RWPE2 (cell line): ENCODE measurements around the gene ARHGAP44.

Experiments
- ATAC-seq: fragments of 200-7000 bp; cut with Tn5 transposase; 3 replicates; pipeline ENCODE4 v1.9.1; 2021; ENCODE audit warnings: low read depth
- DNase-seq: peaks from one replicate; pipeline ENCODE4 v3.0.0-alpha.2; 2020; ENCODE audit warnings: low spot score
- H3K27ac ChIP-seq: fragments of 450-650 bp; 2 replicates; pipeline ENCODE4 v1.5.1; 2017; ENCODE audit warnings: mild to moderate bottlenecking; ENCODE audit not compliant: poor library complexity, severe bottlenecking
- H3K27me3 ChIP-seq: fragments of 250-450 bp; sonication (Bioruptor Pico); 2 replicates; pipeline ENCODE4 v1.5.1; 2021; ENCODE audit warnings: mild to moderate bottlenecking, moderate library complexity; ENCODE audit not compliant: insufficient read depth, poor library complexity, severe bottlenecking
- H3K36me3 ChIP-seq: fragments of 250-450 bp; sonication (Bioruptor Pico); 2 replicates; pipeline ENCODE4 v1.5.1; 2020; ENCODE audit warnings: low read depth, mild to moderate bottlenecking, moderate library complexity
- H3K4me1 ChIP-seq: fragments of 250-450 bp; sonication (Bioruptor Pico); 2 replicates; pipeline ENCODE4 v1.5.1; 2021; ENCODE audit warnings: mild to moderate bottlenecking, moderate library complexity; ENCODE audit not compliant: insufficient read depth, poor library complexity, severe bottlenecking
- H3K4me3 ChIP-seq: fragments of 250-450 bp; sonication (Bioruptor Pico); 2 replicates; pipeline ENCODE4 v1.5.1; 2021; ENCODE audit warnings: mild to moderate bottlenecking, moderate library complexity; ENCODE audit not compliant: severe bottlenecking
- H3K9me3 ChIP-seq: fragments of 250-450 bp; sonication (Bioruptor Pico); 2 replicates; pipeline ENCODE4 v1.5.1; 2021; ENCODE audit warnings: mild to moderate bottlenecking, moderate library complexity; ENCODE audit not compliant: severe bottlenecking
- CTCF ChIP-seq: fragments of 450-650 bp; IDR thresholded peaks from one replicate; pipeline ENCODE4 v1.5.1; 2017; ENCODE audit warnings: mild to moderate bottlenecking, moderate library complexity; ENCODE audit not compliant: poor library complexity, severe bottlenecking

ARHGAP44 gene

GRCh38 chr17:12814718-12815117 lies 25.4 kb downstream of the ARHGAP44 start:
- H3K4me1 ChIP-seq, result no peaks in the 10 kb centered on the region
- no peak for DNase-seq
- no peak for TF ChIP-seq CTCF
- no peak overlapping the region for H3K27ac ChIP-seq
- no peaks in the 10 kb centered on the region for H3K36me3 ChIP-seq
- no peaks in the 10 kb centered on the region for H3K27me3 ChIP-seq
- no peaks in the 10 kb centered on the region for H3K9me3 ChIP-seq
- no peak overlapping the region for H3K4me3 ChIP-seq
- ATAC-seq, result no peak

GRCh38 chr17:12815642-12816141 lies 26.4 kb downstream of the ARHGAP44 start:
- H3K9me3 ChIP-seq, result no peaks in the 10 kb centered on the region
- no peaks in the 10 kb centered on the region for H3K4me1 ChIP-seq
- DNase-seq, result no peak
- no peaks in the 10 kb centered on the region for H3K36me3 ChIP-seq
- no peak for ATAC-seq
- no peak overlapping the region for H3K27ac ChIP-seq
- no peak for TF ChIP-seq CTCF
- no peak overlapping the region for H3K4me3 ChIP-seq
- H3K27me3 ChIP-seq, result no peaks in the 10 kb centered on the region

GRCh38 chr17:12821376-12821940 lies 32.2 kb downstream of the ARHGAP44 start:
- no peaks in the 10 kb centered on the region for H3K27me3 ChIP-seq
- H3K4me3 ChIP-seq, result no peak overlapping the region
- ATAC-seq (peak; percentile 89), DNase-seq (no peak)
- no peaks in the 10 kb centered on the region for H3K36me3 ChIP-seq
- no peak for TF ChIP-seq CTCF
- no peaks in the 10 kb centered on the region for H3K9me3 ChIP-seq
- H3K27ac ChIP-seq, result no peak overlapping the region
- H3K4me1 ChIP-seq, result peaks cover 8% of the 10 kb centered on the region

- H3K4me1 ChIP-seq, result peaks cover under 1% of the 10 kb centered on the region
- no peak for TF ChIP-seq CTCF
- no peak for ATAC-seq
Observed at GRCh38 chr17:12826431-12826830, 37.1 kb downstream of the ARHGAP44 start.

GRCh38 chr17:12830777-12831247 lies 41.5 kb downstream of the ARHGAP44 start:
- Histone ChIP-seq H3K27me3 (no peaks in the 10 kb centered on the region), H3K36me3 (no peaks in the 10 kb centered on the region), H3K4me1 (no peaks in the 10 kb centered on the region), H3K9me3 (peaks cover 3% of the 10 kb centered on the region), H3K27ac (no peak overlapping the region), H3K4me3 (no peak overlapping the region)
- no peak for TF ChIP-seq CTCF
- no peak for DNase-seq
- no peak for ATAC-seq

More at GRCh38 chr17:12826431-12826830, 37.1 kb downstream of the ARHGAP44 start:
- DNase-seq, result no peak
- Histone ChIP-seq H3K9me3 (no peaks in the 10 kb centered on the region), H3K4me3 (no peak overlapping the region), H3K27me3 (no peaks in the 10 kb centered on the region), H3K27ac (no peak overlapping the region), H3K36me3 (no peaks in the 10 kb centered on the region)
